SK-N-SH (cell line): Measurements from ENCODE around the gene BLID. TPM values are rescaled to one million over a fixed set of nuclear protein-coding genes. Genes with fewer than 3 reads are reported as not detected.

Source experiments
- CTCF ChIA-PET: fragments of 300-600, 350-600 bp; formaldehyde crosslinking; extraction: SDS; loops from one replicate; lab custom pipeline; 2021; lab: Yijun Ruan, JAX
- POLR2A ChIA-PET: fragments of 350-600 bp; sonication (Branson Sonifier 250); formaldehyde crosslinking; extraction: SDS; loops from one replicate; lab custom pipeline; 2020; ENCODE audit warnings: antibody characterized with exemption, inconsistent platforms; lab: Yijun Ruan, JAX
- DNase-seq: peaks from one replicate; pipeline ENCODE4 v3.0.0; 2012
- H2AFZ ChIP-seq: fragments of 200-600 bp; sonication (generic); 2 replicates; pipeline ENCODE4 v1.8.1; 2016; ENCODE audit warnings: antibody characterized with exemption, mild to moderate bottlenecking, low read depth
- H3F3A ChIP-seq: fragments of 200-600 bp; sonication (generic); replicated peaks from 2 replicates; pipeline ENCODE3; 2016; ENCODE audit warnings: antibody characterized with exemption, mild to moderate bottlenecking; ENCODE audit not compliant: insufficient read depth
- H3K27ac ChIP-seq, 2 experiments: fragments of 200-500 bp in 1 of 2; fragments of 200-600 bp in 1 of 2; sonication (Bioruptor generic) in 1 of 2; sonication (generic), shearing (Covaris generic) in 1 of 2; 2 replicates each; pipeline versions ENCODE4 v1.5.1 to v1.6.1; 2014 to 2016; ENCODE audit warnings: low read depth in 2 of 2, inconsistent platforms in 1 of 2, low read length in 1 of 2, mild to moderate bottlenecking in 1 of 2, mixed read lengths in 1 of 2
- H3K27me3 ChIP-seq: fragments of 200-600 bp; sonication (generic), shearing (Covaris generic); 2 replicates; pipeline ENCODE4 v1.6.1; 2016; ENCODE audit warnings: mixed run types; ENCODE audit not compliant: insufficient read depth
- H3K36me3 ChIP-seq, 2 experiments: fragments of 200-500 bp in 1 of 2; fragments of 200-600 bp in 1 of 2; sonication (Bioruptor generic) in 1 of 2; sonication (generic) in 1 of 2; replicated peaks in 1 of 2; 2 replicates each; pipeline versions ENCODE3 to v1.5.1; 2014 to 2016; ENCODE audit warnings: low read length in 1 of 2, mild to moderate bottlenecking in 1 of 2; ENCODE audit not compliant: insufficient read depth in 2 of 2, control insufficient read depth in 1 of 2
- H3K4me1 ChIP-seq, 2 experiments: fragments of 200-500 bp in 1 of 2; fragments of 200-600 bp in 1 of 2; sonication (Bioruptor generic) in 1 of 2; sonication (generic), shearing (Covaris generic) in 1 of 2; 2 replicates each; pipeline versions ENCODE4 v1.5.1 to v1.6.1; 2014 to 2016; ENCODE audit warnings: low read depth in 1 of 2, low read length in 1 of 2, mixed run types in 1 of 2; ENCODE audit not compliant: insufficient read depth in 2 of 2, control insufficient read depth in 1 of 2
- H3K4me2 ChIP-seq: fragments of 200-600 bp; sonication (generic), shearing (Covaris generic); 2 replicates; pipeline ENCODE4 v1.6.1; 2017; ENCODE audit warnings: mixed run types
- H3K4me3 ChIP-seq, 2 experiments: fragments of 200-500 bp in 1 of 2; fragments of 200-600 bp in 1 of 2; sonication (Bioruptor generic) in 1 of 2; sonication (generic), shearing (Covaris generic) in 1 of 2; 2 replicates each; pipeline versions ENCODE4 v1.5.1 to v1.8.1; 2014 to 2016; ENCODE audit warnings: low read depth in 2 of 2, inconsistent platforms in 1 of 2, low read length in 1 of 2, mild to moderate bottlenecking in 1 of 2, mixed read lengths in 1 of 2, moderate library complexity in 1 of 2
- H3K79me2 ChIP-seq: fragments of 200-600 bp; sonication (generic); 2 replicates; pipeline ENCODE4 v1.8.1; 2017; ENCODE audit warnings: mild to moderate bottlenecking; ENCODE audit not compliant: insufficient read depth
- H3K9ac ChIP-seq: fragments of 200-600 bp; sonication (generic); 2 replicates; pipeline ENCODE4 v1.6.1; 2017; ENCODE audit warnings: mixed run types
- H3K9me2 ChIP-seq: fragments of 200-600 bp; sonication (generic); 2 replicates; pipeline ENCODE4 v1.6.1; 2017; ENCODE audit warnings: mixed run types
- H3K9me3 ChIP-seq: fragments of 200-600 bp; sonication (generic); 2 replicates; pipeline ENCODE4 v1.6.1; 2017; ENCODE audit warnings: mixed run types, mild to moderate bottlenecking, moderate library complexity
- H4K20me1 ChIP-seq: fragments of 200-600 bp; sonication (generic); 2 replicates; pipeline ENCODE4 v1.6.1; 2017; ENCODE audit warnings: mild to moderate bottlenecking, mixed run types; ENCODE audit not compliant: insufficient read depth
- CHD2 ChIP-seq: fragments of 150-350 bp; IDR thresholded peaks from 2 replicates; pipeline ENCODE4 v1.6.1; 2018; ENCODE audit warnings: low read length; ENCODE audit not compliant: partially characterized antibody
- ELF1 ChIP-seq: IDR thresholded peaks from 2 replicates; pipeline ENCODE4 v1.4.0; 2012
- EP300 ChIP-seq, 2 experiments: IDR thresholded peaks; 2 replicates each; pipeline versions ENCODE4 v1.4.0 to v1.6.1; 2012; ENCODE audit warnings: borderline replicate concordance in 1 of 2, low read depth in 1 of 2, low read length in 1 of 2
- FOSL2 ChIP-seq: IDR thresholded peaks from 2 replicates; pipeline ENCODE4 v1.4.0; 2012; ENCODE audit warnings: low read depth, mild to moderate bottlenecking, moderate library complexity, borderline replicate concordance
- FOXJ3 ChIP-seq: sonication (generic); formaldehyde crosslinking; IDR thresholded peaks from 2 replicates; pipeline ENCODE4 v1.5.1; 2020; ENCODE audit warnings: mild to moderate bottlenecking, missing genetic modification reagents
- FOXM1 ChIP-seq: IDR thresholded peaks from 2 replicates; pipeline ENCODE4 v1.4.0; 2012; ENCODE audit warnings: low read depth, mild to moderate bottlenecking
- GABPA ChIP-seq: IDR thresholded peaks from 2 replicates; pipeline ENCODE4 v1.4.0; 2012; ENCODE audit warnings: low read depth, mild to moderate bottlenecking
- MAX ChIP-seq: IDR thresholded peaks from 2 replicates; pipeline ENCODE4 v1.4.0; 2012; ENCODE audit warnings: low read depth
- MEF2A ChIP-seq: IDR thresholded peaks from 2 replicates; pipeline ENCODE4 v1.4.0; 2012; ENCODE audit warnings: low read depth, borderline replicate concordance
- MXI1 ChIP-seq: IDR thresholded peaks from 2 replicates; pipeline ENCODE4 v1.6.1; 2012; ENCODE audit warnings: mild to moderate bottlenecking, low read depth, low read length, improper control_type of control experiment
- NRF1 ChIP-seq: IDR thresholded peaks from 2 replicates; pipeline ENCODE4 v1.6.1; 2012; ENCODE audit warnings: low read depth, mild to moderate bottlenecking, low read length
- RXRA ChIP-seq: IDR thresholded peaks from 2 replicates; pipeline ENCODE4 v1.4.0; 2012; ENCODE audit warnings: low read depth, mild to moderate bottlenecking, borderline replicate concordance
- SMC3 ChIP-seq: IDR thresholded peaks from 2 replicates; pipeline ENCODE4 v1.6.1; 2012; ENCODE audit warnings: low read depth, low read length, improper control_type of control experiment
- TAF1 ChIP-seq: IDR thresholded peaks from 2 replicates; pipeline ENCODE4 v1.6.1; 2012; ENCODE audit warnings: low read depth, mild to moderate bottlenecking, low read length, moderate library complexity, borderline replicate concordance
- TCF12 ChIP-seq: IDR thresholded peaks from 2 replicates; pipeline ENCODE4 v1.4.0; 2012
- TEAD4 ChIP-seq: IDR thresholded peaks from 2 replicates; pipeline ENCODE4 v1.4.0; 2012; ENCODE audit warnings: mild to moderate bottlenecking, borderline replicate concordance; ENCODE audit not compliant: insufficient read depth
- WGBS: methylation state at CpG from one replicate; pipeline ENCODE4 v1.1.6; 2017; ENCODE audit warnings: low lambda C conversion rate; 5-methylcytosine and 5-hydroxymethylcytosine counted together
- polyA plus RNA-seq, 3 experiments: library from polyadenylated mRNA; depleted of rRNA; stranded (reverse); fragments of >200 nt; gene quantifications; 2 replicates each; pipeline ENCODE4 v1.2.3, GENCODE V29; 2012
- TF ChIP-seq, protein P1 (sequence below): IDR thresholded peaks from 2 replicates; pipeline ENCODE4; 2012
- TF ChIP-seq, protein P2 (sequence below): fragments of 150-350 bp; IDR thresholded peaks from 2 replicates; pipeline ENCODE4 v1.6.1; 2017; ENCODE audit warnings: antibody characterized with exemption, low read length, low read depth, borderline replicate concordance
- TF ChIP-seq, protein P3 (sequence below): IDR thresholded peaks from 2 replicates; pipeline ENCODE4 v1.4.0; 2012; ENCODE audit warnings: low read depth, borderline replicate concordance
- TF ChIP-seq, protein P4 (sequence below): IDR thresholded peaks from 2 replicates; pipeline ENCODE4 v1.4.0; 2012; ENCODE audit warnings: low read depth, borderline replicate concordance

The BLID gene
- polyA plus RNA-seq, 1 of the 3 experiments (the other 2 are of a cell fraction) = not detected

DNA sequence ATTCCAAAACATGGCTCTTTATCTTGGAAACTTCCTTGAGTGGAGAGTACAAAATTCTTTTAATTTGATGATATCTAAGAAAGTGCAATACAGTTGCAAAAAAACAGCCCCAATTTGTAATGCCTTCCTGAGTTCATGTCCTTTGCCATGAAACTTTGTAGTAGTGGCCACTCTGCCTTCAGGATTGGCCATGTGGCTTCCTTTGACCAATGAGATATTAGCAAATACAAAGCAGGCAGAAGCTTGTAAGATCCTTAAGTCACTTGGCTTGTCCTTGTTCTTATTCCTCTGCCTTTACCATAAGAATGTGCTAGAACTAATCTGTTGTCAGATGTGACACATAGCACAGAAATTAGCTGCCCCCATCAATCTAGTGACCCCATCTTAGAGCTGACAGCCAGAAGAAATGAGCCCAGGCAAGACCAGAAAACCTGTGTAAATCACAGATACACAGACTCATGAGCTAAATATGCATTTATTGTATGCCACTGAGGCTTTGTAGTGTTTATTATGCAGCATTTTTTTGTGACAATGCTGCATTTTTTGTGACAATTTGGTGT lies 29.8 kb upstream of the BLID start (continued):
- TF ChIP-seq TAF1 (no peak), NRF1 (no peak), SMC3 (no peak)

GRCh38 chr11:122144752-122145151 lies 28.7 kb upstream of the BLID start:
- POLR2A ChIA-PET = no interaction called here
- Histone ChIP-seq H3K27ac (peak overlapping the region in 1 of 2 experiments; percentile 98; a peak in 2 of 4 replicates), H3K4me1 (peaks cover 2 to 59% of the 10 kb centered on the region in 2 experiments; a peak in 3 of 4 replicates), H4K20me1 (peaks cover 72% of the 10 kb centered on the region), H3K4me3 (no peak overlapping the region), H2AFZ (no peak overlapping the region), H3K9ac (no peak overlapping the region), H3K79me2 (peaks cover 100% of the 10 kb centered on the region), H3K9me3 (no peaks in the 10 kb centered on the region), H3K9me2 (no peaks in the 10 kb centered on the region), H3K4me2 (no peak overlapping the region), H3F3A (peaks cover 99% of the 10 kb centered on the region), H3K27me3 (no peaks in the 10 kb centered on the region), H3K36me3 (peaks cover 0 to 74% of the 10 kb centered on the region in 2 experiments)
- CTCF ChIA-PET = interaction anchor here (0.7 to 1.2 kb wide), 4 partner anchors 43 to 492 kb away, joined by 3 read pairs; no protein-coding TSS in a partner anchor
- DNase-seq = no peak
- whole genome bisulfite sequencing = 85% methylated on average over 3 of the region's 3 CpGs
- TF ChIP-seq FOXJ3 = no peak
- no peak for TF ChIP-seq EP300 (IDR thresholded peaks at IDR 0.05; ENCODE audit: borderline replicate concordance in 1 of 2, low read depth in 1 of 2, low read length in 1 of 2)
- no peak for TF ChIP-seq MXI1
- no peak for TF ChIP-seq FOSL2
- no peak for TF ChIP-seq MAX
- TF ChIP-seq MEF2A = no peak
- TF ChIP-seq RXRA = no peak
- no peak for TF ChIP-seq TCF12
- TF ChIP-seq, protein P1, sequence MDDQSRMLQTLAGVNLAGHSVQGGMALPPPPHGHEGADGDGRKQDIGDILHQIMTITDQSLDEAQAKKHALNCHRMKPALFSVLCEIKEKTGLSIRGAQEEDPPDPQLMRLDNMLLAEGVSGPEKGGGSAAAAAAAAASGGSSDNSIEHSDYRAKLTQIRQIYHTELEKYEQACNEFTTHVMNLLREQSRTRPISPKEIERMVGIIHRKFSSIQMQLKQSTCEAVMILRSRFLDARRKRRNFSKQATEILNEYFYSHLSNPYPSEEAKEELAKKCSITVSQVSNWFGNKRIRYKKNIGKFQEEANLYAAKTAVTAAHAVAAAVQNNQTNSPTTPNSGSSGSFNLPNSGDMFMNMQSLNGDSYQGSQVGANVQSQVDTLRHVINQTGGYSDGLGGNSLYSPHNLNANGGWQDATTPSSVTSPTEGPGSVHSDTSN = no peak
- TF ChIP-seq SMC3 = no peak
- no peak for TF ChIP-seq GABPA
- TF ChIP-seq NRF1 = no peak
- no peak for TF ChIP-seq ELF1

GRCh38 chr11:122141725-122142124 lies 25.7 kb upstream of the BLID start:
- Histone ChIP-seq H3K36me3 (peaks cover 0 to 52% of the 10 kb centered on the region in 2 experiments), H3K27me3 (no peaks in the 10 kb centered on the region), H3K9ac (no peak overlapping the region), H3K9me3 (no peaks in the 10 kb centered on the region), H3K4me1 (peaks cover 2 to 68% of the 10 kb centered on the region in 2 experiments), H2AFZ (no peak overlapping the region), H3K79me2 (peaks cover 96% of the 10 kb centered on the region), H4K20me1 (peaks cover 60% of the 10 kb centered on the region), H3K4me2 (no peak overlapping the region), H3K9me2 (no peaks in the 10 kb centered on the region), H3F3A (peaks cover 100% of the 10 kb centered on the region), H3K27ac (peak overlapping the region in 1 of 2 experiments; percentile 98; a peak in 3 of 4 replicates), H3K4me3 (no peak overlapping the region)
- 80% methylated on average over 7 of the region's 7 CpGs for WGBS
- ChIA-PET POLR2A (no interaction called here), CTCF (interaction anchor here (0.8 kb wide), 1 partner anchor 12 kb away, joined by 3 read pairs; no protein-coding TSS in a partner anchor)
- DNase-seq = no peak
- TF ChIP-seq FOXM1 (no peak), TEAD4 (no peak), CHD2 (no peak)
- TF ChIP-seq, protein P2, sequence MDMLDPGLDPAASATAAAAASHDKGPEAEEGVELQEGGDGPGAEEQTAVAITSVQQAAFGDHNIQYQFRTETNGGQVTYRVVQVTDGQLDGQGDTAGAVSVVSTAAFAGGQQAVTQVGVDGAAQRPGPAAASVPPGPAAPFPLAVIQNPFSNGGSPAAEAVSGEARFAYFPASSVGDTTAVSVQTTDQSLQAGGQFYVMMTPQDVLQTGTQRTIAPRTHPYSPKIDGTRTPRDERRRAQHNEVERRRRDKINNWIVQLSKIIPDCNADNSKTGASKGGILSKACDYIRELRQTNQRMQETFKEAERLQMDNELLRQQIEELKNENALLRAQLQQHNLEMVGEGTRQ = no peak
- TF ChIP-seq, protein P3, sequence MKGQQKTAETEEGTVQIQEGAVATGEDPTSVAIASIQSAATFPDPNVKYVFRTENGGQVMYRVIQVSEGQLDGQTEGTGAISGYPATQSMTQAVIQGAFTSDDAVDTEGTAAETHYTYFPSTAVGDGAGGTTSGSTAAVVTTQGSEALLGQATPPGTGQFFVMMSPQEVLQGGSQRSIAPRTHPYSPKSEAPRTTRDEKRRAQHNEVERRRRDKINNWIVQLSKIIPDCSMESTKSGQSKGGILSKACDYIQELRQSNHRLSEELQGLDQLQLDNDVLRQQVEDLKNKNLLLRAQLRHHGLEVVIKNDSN = no peak
- TF ChIP-seq, protein P4, sequence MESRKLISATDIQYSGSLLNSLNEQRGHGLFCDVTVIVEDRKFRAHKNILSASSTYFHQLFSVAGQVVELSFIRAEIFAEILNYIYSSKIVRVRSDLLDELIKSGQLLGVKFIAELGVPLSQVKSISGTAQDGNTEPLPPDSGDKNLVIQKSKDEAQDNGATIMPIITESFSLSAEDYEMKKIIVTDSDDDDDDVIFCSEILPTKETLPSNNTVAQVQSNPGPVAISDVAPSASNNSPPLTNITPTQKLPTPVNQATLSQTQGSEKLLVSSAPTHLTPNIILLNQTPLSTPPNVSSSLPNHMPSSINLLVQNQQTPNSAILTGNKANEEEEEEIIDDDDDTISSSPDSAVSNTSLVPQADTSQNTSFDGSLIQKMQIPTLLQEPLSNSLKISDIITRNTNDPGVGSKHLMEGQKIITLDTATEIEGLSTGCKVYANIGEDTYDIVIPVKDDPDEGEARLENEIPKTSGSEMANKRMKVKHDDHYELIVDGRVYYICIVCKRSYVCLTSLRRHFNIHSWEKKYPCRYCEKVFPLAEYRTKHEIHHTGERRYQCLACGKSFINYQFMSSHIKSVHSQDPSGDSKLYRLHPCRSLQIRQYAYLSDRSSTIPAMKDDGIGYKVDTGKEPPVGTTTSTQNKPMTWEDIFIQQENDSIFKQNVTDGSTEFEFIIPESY = no peak
- TF ChIP-seq, protein P1 = no peak
